Sigmoid colon (tissue), 4 donors: ENCODE data around the gene EGFL6.

Experiments used
- CTCF ChIP-seq, 4 experiments: fragments of 450-650 bp in 3 of 4; fragments of 200-600 bp in 1 of 4; IDR thresholded peaks; one replicate each; pipeline ENCODE4 v1.5.1; 2016 to 2019; ENCODE audit warnings: antibody characterized with exemption in 4 of 4, mild to moderate bottlenecking in 3 of 4, moderate library complexity in 2 of 4
- POLR2A ChIP-seq, 2 donors: fragments of 450-650 bp; IDR thresholded peaks; one replicate each; pipeline ENCODE4 v1.6.1; 2016; ENCODE audit warnings: antibody characterized with exemption in 2 of 2, mild to moderate bottlenecking in 2 of 2, moderate library complexity in 2 of 2
- POLR2AphosphoS5 ChIP-seq, 4 donors: sonication (generic); formaldehyde crosslinking; IDR thresholded peaks; one replicate each; pipeline ENCODE4 v1.6.1; 2017; ENCODE audit warnings: antibody characterized with exemption in 4 of 4

GRCh38 chrX:13622401-13622964 is 53.1 kb downstream of the EGFL6 start:
- no peak for TF ChIP-seq CTCF (IDR thresholded peaks at IDR 0.05)
- no peak for TF ChIP-seq POLR2AphosphoS5 (IDR thresholded peaks at IDR 0.05)
- no peak for TF ChIP-seq POLR2A (IDR thresholded peaks at IDR 0.05)
